ENCODE data around the gene CDIP1. TPM values are rescaled to one million over a fixed set of nuclear protein-coding genes. Genes with fewer than 3 reads are reported as not detected.

Gene CDIP1
- total and polyA plus RNA-seq, 4 donors, result 11.3 to 25.2 (median 12.8) TPM

GRCh38 chr16:4472880-4473279, 65.7 kb downstream of the CDIP1 start:
- Histone ChIP-seq H3K4me1 (ENCODE audit: control insufficient read depth in 5 of 5, insufficient read depth in 5 of 5, low read length in 5 of 5) (peaks cover 0 to 5% (median 0%) of the 10 kb centered on the region in 5 donors), H3K27ac (ENCODE audit: low read depth in 1 of 2, low read length in 1 of 2) (no peak overlapping the region), H3K27me3 (ENCODE audit: control insufficient read depth in 3 of 3, insufficient read depth in 3 of 3, low read length in 2 of 3) (no peaks in the 10 kb centered on the region), H3K36me3 (ENCODE audit: control insufficient read depth in 4 of 4, insufficient read depth in 4 of 4, low read length in 4 of 4) (peaks cover 0 to 6% (median 1%) of the 10 kb centered on the region in 4 donors), H3K9ac (ENCODE audit: insufficient read depth in 1 of 2, low read length in 2 of 2) (no peak overlapping the region), H3K9me3 (ENCODE audit: control insufficient read depth in 4 of 4, insufficient read depth in 3 of 4, low read length in 3 of 4) (peaks cover 0 to 2% (median 0%) of the 10 kb centered on the region in 4 donors), H3K4me3 (no peak overlapping the region)
- no peak for ATAC-seq (ENCODE audit: insufficient read depth, low FRiP score)
- no peak for DNase-seq
- no peak for TF ChIP-seq CTCF (IDR thresholded peaks at IDR 0.05; ENCODE audit: control extremely low read depth, extremely low read depth)
- WGBS, 2 donors, result 77 to 79% methylated on average over 4 of the region's 4 CpGs

GRCh38 chr16:4471869-4472268, 66.7 kb downstream of the CDIP1 start:
- no peaks in the 10 kb centered on the region for H3K27me3 ChIP-seq (ENCODE audit: control insufficient read depth in 3 of 3, insufficient read depth in 3 of 3, low read length in 2 of 3)
- no peak for ATAC-seq (ENCODE audit: insufficient read depth, low FRiP score)

GRCh38 chr16:4468972-4469371, 69.6 kb downstream of the CDIP1 start:
- WGBS, 2 donors, result 92 to 95% methylated on average over 10 of the region's 10 CpGs
- peaks cover 0 to 22% (median 9%) of the 10 kb centered on the region in 4 donors for H3K36me3 ChIP-seq (ENCODE audit: control insufficient read depth in 4 of 4, insufficient read depth in 4 of 4, low read length in 4 of 4)
- H3K27ac ChIP-seq (ENCODE audit: low read depth in 1 of 2, low read length in 1 of 2), result no peak overlapping the region
- no peak overlapping the region for H3K4me3 ChIP-seq
- no peak for TF ChIP-seq CTCF (IDR thresholded peaks at IDR 0.05; ENCODE audit: control extremely low read depth, extremely low read depth)
- H3K4me1 ChIP-seq (ENCODE audit: control insufficient read depth in 5 of 5, insufficient read depth in 5 of 5, low read length in 5 of 5), result peaks cover 0 to 3% (median 0%) of the 10 kb centered on the region in 5 donors
- no peaks in the 10 kb centered on the region for H3K27me3 ChIP-seq (ENCODE audit: control insufficient read depth in 3 of 3, insufficient read depth in 3 of 3, low read length in 2 of 3)
- no peak for ATAC-seq (ENCODE audit: insufficient read depth, low FRiP score)
- no peak for DNase-seq
- H3K9me3 ChIP-seq (ENCODE audit: control insufficient read depth in 4 of 4, insufficient read depth in 3 of 4, low read length in 3 of 4), result no peaks in the 10 kb centered on the region
- H3K9ac ChIP-seq (ENCODE audit: insufficient read depth in 1 of 2, low read length in 2 of 2), result no peak overlapping the region

More at GRCh38 chr16:4471869-4472268, 66.7 kb downstream of the CDIP1 start:
- Histone ChIP-seq H3K36me3 (ENCODE audit: control insufficient read depth in 4 of 4, insufficient read depth in 4 of 4, low read length in 4 of 4) (peaks cover 0 to 7% (median 1%) of the 10 kb centered on the region in 4 donors), H3K9me3 (ENCODE audit: control insufficient read depth in 4 of 4, insufficient read depth in 3 of 4, low read length in 3 of 4) (peaks cover 0 to 2% (median 0%) of the 10 kb centered on the region in 4 donors), H3K4me3 (no peak overlapping the region), H3K27ac (ENCODE audit: low read depth in 1 of 2, low read length in 1 of 2) (no peak overlapping the region), H3K4me1 (ENCODE audit: control insufficient read depth in 5 of 5, insufficient read depth in 5 of 5, low read length in 5 of 5) (peaks cover 0 to 2% (median 0%) of the 10 kb centered on the region in 5 donors), H3K9ac (ENCODE audit: insufficient read depth in 1 of 2, low read length in 2 of 2) (no peak overlapping the region)
- WGBS, 2 donors, result 96 to 99% methylated on average over 5 of the region's 5 CpGs
- no peak for TF ChIP-seq CTCF (IDR thresholded peaks at IDR 0.05; ENCODE audit: control extremely low read depth, extremely low read depth)
- no peak for DNase-seq

GRCh38 chr16:4467916-4468315, 70.7 kb downstream of the CDIP1 start:
- no peak overlapping the region for H3K9ac ChIP-seq (ENCODE audit: insufficient read depth in 1 of 2, low read length in 2 of 2)
- no peaks in the 10 kb centered on the region for H3K27me3 ChIP-seq (ENCODE audit: control insufficient read depth in 3 of 3, insufficient read depth in 3 of 3, low read length in 2 of 3)
- peaks cover 0 to 3% (median 0%) of the 10 kb centered on the region in 5 donors for H3K4me1 ChIP-seq (ENCODE audit: control insufficient read depth in 5 of 5, insufficient read depth in 5 of 5, low read length in 5 of 5)
- TF ChIP-seq CTCF (IDR thresholded peaks at IDR 0.05; ENCODE audit: control extremely low read depth, extremely low read depth), result no peak
- no peak for ATAC-seq (ENCODE audit: insufficient read depth, low FRiP score)
- H3K4me3 ChIP-seq, result no peak overlapping the region
- H3K36me3 ChIP-seq (ENCODE audit: control insufficient read depth in 4 of 4, insufficient read depth in 4 of 4, low read length in 4 of 4), result peaks cover 0 to 31% (median 12%) of the 10 kb centered on the region in 4 donors
- no peak for DNase-seq
- H3K27ac ChIP-seq (ENCODE audit: low read depth in 1 of 2, low read length in 1 of 2), result no peak overlapping the region
- no peaks in the 10 kb centered on the region for H3K9me3 ChIP-seq (ENCODE audit: control insufficient read depth in 4 of 4, insufficient read depth in 3 of 4, low read length in 3 of 4)
- 96 to 97% methylated on average over 16 of the region's 16 CpGs for WGBS, 2 donors
